DMS53 treated with DMSO at 0.1 percent for 48 hours (cell line): ENCODE results near the gene RAB34.

Source experiments
- DNase-seq: peaks from one replicate; lab custom pipeline; 2025; ENCODE audit not compliant: unreplicated experiment; lab: John Stamatoyannopoulos, UW

RAB34 gene

DNA sequence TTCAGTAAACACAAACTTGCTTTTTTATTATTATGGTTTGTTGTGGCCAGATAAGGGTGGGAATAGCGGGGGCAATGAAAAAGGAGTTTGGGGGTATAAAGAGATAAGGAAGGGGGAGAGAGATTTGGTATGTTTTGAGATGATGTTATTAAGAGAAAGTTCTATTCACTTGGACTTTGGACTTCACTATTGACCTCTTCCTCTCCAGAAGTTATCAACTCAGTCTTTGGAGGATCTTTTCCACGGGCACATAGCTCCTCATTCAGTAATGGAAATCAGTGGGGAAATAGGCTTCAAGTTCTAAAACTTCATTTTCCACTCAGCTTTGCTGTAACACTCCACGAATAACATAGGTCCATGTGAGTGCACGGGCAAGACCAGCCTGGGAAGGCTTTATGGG lies 29.2 kb downstream of the RAB34 start:
- no peak for DNase-seq

DNA sequence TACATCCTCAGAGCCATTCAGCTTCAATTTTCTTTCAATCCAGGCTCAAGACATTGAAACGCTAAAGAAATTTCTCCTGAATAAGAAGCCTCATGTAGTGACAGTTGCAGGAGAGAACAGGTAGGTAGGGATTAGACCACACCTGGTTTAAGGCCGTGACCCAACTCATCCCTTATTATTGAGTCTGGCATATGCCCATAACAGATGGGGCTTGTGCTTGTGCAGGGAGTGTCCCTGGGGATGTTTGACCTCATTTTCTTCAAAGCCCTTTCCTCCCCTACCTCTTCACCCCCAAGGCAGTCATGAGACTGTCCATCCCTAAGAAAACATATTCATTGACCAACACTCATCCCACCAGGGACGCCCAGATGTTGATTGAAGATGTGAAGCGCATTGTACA lies 31.4 kb downstream of the RAB34 start:
- DNase-seq, result no peak

DNA sequence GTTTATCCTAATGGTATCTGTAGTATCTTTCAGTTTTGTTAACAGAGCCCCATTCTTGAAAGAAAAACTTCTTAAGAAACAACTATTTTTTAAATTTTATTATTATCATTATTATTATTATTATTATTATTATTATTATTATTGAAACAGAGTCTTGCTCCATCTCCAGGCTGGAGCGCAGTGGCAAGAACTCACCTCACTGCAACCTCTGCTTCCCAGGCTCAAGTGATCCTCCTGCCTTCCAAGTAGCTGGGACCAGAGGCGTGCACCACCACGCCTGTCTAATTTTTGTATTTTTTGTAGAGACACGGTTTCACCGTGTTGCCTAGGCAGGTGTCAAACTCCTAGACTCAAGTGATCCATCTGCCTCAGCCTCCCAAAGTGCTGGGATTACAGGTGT lies 32.3 kb downstream of the RAB34 start:
- no peak for DNase-seq

DNA sequence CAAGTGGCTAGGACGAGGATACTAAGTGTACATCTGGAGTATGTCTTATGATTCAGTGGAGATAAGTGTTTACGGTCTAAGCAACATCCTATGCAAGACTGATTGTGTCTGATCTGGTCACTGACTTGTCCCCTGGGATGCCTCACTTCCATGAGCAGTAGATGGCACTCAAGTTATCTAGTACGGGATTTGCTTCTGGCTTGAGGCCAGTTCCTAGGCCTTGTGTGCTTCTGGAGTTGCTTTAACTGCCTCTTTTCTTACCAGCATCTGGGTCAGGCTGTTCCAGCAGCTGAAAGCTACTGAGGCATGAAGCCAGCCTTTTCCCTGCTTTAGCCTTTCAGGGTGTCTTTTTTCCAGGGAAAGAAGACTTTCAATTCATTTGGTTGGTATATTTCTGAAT lies 32.7 kb downstream of the RAB34 start:
- peak; percentile 44 for DNase-seq

DNA sequence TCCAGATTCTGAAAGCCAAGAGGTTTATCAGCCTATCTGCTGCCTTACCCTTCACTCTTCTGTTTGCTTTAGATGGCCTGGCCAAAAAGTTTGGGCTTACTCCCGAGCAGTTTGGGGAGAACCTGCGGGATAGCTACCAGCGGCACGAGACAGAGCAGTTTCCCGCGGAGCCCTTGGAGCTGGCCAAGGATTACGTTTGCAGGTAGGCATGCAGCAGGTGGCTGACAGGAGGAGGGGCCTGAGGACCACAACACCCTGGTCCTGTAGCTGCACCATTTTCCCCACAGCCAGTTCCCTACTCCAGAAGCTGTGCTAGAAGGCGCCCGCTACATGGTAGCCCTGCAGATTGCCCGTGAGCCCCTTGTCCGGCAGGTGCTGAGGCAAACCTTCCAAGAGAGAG lies 35.0 kb downstream of the RAB34 start:
- no peak for DNase-seq

DNA sequence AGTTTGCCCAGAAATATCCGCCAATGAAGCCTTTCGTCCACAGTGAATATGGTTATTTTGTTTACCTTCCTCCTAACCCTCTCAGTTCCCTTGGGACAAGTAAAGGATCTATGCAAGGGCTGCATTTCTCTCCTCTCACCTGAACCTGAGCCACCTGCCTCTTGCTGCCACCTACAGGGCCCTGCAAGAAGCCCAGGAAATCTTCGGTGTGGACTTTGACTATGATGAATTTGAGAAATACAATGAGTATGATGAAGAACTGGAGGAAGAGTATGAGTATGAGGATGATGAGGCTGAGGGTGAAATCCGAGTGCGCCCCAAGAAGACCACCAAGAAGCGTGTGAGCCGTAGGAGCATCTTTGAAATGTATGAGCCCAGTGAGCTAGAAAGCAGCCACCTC lies 41.7 kb downstream of the RAB34 start:
- DNase-seq, result no peak

DNA sequence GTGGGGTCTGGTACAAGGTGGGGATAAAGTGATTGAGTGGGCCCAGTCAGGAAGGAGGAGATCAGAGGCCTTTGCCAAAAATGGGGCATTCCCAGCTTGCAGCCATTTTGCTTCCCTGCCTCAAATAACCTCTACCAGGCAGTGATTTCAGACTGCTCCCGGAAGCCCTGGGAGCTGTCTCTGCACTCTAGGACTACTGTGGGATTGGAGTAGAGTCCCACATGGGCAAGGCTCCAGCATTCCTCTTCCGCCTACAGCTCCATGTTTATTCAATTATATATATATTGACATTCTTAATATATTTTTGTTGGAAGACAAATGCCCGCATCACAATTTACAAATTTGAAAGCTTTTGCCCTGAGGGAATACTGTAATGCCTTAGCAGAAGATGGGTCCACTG lies 42.2 kb downstream of the RAB34 start:
- DNase-seq, result no peak

DNA sequence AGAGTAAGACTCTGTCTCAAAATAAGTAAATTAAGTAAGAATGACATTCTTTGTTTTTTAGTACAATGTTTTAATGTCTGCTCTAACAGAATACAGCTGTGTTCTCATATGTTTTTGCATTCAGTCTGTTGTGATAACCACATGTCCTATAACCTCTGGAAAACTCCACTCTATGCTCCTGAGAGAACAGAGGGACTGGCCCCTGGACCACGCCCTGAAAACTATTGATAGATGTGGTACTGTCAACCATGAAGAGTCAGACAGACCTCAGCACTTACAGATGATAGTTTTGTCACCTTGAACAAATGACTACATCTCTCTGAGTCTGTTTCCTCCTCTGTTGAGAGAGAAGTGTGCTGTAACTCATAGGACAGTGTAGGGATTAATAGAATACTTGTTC lies 47.8 kb downstream of the RAB34 start:
- no peak for DNase-seq

DNA sequence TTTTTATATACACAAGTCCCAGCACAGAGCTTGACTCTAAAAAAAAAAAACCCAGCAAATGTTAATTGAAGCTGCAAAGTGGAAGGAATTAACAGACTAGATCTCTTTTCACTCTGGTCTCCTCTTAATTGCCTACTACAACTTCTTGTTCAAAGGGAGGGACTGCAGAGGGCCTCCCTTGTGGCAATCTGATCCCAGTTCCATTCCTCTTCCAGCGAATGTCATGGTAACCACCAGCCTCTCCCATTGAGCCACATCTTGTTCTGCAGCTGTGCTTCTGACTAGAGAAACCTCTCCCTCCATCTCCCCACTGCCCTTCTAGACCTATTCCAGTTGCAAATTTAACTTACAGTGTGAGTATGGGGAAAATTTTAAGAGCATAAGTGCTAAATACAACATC lies 49.8 kb downstream of the RAB34 start:
- DNase-seq, result no peak

DNA sequence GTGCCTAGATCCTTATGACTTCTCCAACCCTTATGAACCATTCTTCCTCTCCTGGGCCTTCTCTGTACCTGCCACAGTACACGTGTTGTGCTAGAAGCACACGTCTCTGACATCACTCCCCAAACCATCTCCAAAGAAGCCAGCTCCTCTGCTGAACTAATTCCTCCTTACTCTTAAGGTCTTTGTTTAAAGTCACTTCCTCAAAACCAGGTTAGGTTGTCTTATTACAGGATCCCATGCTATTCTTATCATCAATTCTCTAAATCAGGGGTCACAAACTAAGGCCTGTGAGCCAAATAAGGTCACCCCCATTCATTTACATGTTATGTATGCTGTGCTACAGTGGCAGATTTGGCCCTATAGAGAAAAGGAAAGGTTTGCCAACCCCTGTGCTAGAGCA lies 51.7 kb downstream of the RAB34 start:
- no peak for DNase-seq
